HG02938 (cell line): Measurements from ENCODE around the gene PDE1C.

Source experiments
- ATAC-seq: cut with Tn5 transposase; IDR thresholded peaks from one replicate; pipeline ENCODE4 v1.9.1; 2021; ENCODE audit warnings: mild to moderate bottlenecking, moderate library complexity; ENCODE audit not compliant: unreplicated experiment

Gene PDE1C

DNA sequence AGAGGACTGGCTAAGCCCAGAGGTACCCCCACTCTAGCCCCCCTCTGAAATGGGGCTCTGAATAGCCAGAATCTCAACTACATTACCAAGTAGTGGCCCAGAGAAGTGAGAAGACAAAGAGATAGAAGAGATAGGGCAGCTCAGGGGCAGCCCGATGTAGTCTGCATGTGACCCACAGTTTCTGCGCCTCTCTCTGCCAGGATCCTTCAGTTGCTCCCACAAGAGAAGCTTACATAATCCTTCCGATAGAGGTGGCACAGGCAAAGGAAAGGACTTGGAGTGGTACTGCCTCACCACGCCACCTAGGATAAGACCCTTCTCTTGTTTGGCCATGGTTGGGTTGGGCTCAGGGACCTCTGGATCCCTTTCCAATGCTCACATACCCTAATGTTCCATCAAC, 5.4 kb upstream of the PDE1C start:
- no peak for ATAC-seq

DNA sequence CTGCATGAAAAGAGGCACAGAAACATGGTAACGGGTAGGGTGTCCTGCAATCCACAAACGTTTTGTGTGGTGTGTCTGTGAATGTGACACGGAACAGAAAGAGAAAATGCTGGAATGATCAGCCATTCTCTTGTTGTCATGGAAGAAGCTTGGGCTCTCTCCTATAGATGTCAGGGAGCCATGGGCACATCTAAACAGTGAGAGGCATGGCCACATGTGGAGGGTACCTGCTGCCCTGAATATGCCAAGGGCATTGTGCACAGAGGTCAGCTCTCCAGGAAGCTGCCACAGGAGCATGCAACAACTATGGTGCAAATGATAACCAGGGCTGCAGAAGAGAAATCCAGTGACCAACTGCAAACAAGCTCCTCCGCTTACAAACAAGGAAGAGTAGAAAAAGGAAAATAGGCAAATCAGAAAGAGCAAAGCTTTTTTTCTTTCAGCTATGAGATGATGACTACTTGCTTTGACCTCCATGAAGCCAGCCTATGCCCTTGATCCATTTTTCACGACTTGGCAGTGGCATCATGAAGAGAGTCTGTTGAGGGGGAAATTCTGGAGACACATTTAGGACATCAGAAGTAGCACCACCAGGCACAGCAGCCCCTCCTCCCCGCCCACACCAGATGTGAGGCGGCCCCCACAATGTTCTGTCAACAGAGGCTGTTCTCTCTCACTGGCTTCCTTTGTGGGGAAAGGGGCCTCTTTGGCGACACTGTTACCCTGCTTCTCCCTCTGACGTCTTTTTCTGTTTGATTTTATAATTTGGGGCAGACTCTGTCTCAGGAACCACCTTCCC, 4.8 kb upstream of the PDE1C start:
- ATAC-seq: no peak

DNA sequence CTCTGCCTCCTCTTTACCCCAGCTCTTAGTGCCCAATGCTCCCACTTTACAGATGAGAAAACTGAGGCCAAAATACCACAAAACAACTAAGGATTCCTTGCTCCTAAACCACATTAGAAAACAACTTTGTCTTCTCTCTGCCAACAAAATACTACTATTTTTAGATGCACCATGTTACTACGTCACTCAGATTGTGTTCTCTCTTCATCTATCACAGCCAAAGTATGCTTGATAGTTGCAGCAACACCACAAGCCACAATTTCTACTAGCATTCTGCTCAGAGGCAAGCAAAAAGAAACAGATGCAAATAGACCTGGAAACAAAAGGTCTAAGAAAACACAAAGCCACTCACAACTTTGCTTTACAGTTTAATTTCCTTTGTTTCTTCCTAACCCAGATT, 3.3 kb upstream of the PDE1C start:
- no peak for ATAC-seq

DNA sequence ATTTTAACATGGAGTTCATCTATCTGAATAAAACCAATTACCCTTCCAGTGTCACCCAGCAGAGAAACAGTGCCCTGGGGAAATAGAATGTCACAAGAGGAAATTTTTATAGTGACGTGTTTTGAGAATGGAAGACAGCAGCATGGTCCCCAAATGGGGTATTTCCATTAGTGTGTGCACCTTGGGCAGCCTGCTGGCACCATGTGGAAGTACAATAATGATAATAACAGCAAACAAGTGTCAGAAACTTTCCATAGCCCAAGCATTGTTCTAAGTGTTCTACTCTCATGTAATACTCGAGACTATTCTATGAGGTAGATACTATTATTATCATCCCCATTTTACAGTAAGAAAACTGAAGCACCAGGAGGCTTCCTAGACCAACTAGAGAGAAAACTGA, 2.2 kb upstream of the PDE1C start:
- no peak for ATAC-seq

DNA sequence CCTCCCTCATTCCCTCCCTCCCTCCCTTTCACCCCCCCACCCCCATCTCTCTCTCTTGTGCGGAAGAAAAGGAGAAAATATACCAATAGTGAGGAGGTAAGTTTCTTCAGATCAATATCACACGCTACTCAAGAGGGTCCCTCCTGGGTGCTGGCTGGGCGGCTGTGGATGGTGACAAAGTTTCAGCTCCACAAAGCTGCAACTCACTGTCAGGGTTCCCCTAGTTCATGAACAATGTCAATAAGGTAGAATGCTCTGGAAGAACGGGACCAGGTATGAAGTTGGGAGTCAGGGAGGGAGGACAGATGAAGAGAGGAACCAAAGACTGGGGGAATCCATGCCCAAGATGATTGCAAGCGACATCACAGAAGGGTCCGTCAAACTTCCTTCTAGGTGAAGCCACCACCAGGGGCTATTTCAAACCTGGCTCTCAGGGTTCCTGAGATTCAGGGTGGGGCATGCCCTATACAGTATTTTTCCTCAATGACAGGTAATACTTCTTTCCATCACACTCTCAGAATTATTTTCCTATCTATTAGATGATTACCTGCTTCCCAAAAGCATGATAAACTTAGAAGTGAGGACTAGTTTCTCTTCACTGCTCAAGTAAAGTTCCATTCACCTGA, 1.4 kb upstream of the PDE1C start:
- no peak for ATAC-seq

DNA sequence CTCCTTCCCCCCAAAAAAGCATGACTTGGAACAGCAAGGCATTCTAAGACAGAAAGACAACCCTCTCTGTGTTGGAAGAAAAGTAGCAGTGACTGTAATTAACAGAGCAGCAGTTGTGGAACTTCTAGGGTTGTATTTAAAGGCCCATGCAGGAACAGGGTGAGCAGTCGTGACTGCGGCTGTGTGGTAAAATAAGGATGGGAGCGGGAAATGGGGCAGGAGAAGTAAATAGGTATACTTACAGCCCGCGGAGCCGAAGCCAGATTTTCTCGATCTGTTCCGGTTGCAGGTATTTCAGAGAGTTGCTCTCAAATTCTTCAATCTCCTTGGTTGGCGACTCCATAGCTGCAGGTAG, 179 bp downstream of the PDE1C start:
- no peak for ATAC-seq

DNA sequence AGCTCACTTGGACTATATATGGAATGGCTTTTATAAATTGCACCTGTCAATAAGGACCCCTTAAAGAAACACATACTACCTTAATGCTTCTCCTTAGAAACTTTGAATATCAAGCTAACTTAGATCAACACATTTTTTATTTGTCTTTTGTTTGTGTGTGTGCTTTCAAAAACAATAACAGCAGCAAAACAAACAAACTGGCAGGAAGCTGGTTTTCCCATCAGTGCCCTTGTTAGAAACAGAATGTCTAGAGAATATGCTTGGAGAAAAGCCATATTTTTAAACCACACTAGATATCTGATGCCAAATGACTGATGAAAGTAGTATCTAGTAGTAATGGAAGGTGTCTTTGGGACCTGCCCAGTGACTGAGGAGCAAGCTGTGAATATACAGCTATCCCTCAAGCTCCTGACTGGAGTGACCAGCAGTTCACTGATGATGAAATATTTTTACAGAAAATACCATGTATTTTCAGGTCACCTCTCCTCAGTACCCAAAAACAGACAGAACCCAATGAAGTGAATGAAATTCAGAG, 1.0 kb downstream of the PDE1C start:
- no peak for ATAC-seq

DNA sequence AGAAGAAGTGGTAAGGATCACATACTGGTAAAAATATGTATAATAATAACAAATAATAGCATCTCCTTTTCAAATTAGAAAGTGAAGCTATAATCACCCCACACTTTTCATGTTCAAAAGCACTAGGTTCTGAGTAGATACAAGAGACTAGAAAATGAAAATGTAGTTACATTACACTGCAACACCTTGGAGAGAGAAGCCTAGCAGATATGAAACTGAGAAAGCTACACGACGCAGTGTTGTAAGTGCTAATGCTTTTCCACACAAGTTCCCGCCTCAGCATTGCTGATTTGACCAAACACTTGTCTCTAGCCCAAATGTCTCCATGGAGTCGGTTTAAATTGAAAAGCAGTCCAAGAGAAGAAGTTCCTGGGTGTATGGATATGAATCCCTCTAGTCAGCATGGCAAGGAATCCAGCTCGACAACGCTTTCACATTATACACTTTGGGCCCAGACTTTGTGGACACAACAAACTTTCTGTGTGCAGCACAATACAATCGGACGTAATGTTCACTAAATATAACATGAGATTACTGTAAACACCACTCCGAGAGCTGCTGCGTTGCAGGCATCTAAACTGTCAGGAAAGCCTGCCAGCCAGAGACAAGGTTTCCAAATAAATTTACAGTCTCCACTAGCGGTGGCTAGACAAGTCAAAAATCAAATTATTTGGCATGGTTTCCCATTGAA, 1.7 kb downstream of the PDE1C start:
- no peak for ATAC-seq

DNA sequence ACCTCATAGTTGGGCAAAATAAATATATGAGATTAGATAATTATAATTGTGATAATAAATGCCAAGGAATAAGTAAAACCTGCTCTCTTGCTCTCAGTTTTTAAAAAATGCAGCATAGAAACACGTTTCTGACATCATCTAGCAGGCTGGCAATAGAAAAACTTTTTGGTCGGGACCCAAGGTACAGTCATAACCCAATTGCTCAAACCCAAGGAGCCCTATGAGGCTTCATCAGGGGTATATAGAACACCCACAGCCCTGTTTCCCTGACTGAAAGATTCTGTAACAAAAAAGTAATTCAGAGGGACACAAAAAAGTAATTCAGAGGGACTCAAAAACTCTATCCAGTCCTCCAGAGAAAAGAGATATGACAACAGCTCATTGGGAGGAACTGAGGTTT, 3.8 kb downstream of the PDE1C start:
- no peak for ATAC-seq

DNA sequence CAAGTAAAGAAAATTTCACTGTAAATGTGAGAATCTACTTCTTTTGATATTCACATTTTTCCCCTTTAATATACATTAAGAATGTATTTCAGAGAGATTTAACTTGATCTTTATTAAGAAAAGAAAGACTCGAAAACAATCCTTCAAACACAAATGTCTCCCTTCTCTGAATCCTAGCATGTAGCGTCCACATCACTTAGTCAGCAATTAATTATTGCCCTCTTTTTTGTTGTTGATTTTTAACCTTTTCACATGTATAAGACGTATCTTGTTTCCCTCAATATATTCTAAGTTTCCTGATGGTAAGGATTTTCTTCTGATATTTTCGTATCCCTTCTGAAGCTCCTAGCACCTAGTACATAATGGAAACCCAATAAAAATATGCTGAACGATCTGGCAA, 6.6 kb downstream of the PDE1C start:
- ATAC-seq: no peak

DNA sequence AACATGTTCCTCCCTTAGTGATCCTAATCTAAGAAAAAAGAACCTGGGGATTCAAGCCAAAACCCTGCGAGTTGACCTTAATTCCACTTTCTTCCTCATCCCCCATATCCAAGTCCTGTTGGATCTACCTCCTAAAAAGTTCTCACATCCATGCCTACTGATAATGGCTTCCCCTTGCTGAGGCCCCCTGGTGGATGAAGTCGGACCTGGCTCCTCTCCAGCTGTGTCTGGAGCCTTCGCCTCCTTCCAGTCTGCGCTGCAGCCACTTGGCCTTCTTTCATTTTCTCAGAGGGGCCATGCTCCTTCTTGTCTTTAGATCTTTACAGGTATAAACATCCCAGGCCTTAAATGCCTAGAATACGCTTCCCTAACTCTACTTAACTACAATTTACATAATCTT, 8.1 kb downstream of the PDE1C start:
- no peak for ATAC-seq

DNA sequence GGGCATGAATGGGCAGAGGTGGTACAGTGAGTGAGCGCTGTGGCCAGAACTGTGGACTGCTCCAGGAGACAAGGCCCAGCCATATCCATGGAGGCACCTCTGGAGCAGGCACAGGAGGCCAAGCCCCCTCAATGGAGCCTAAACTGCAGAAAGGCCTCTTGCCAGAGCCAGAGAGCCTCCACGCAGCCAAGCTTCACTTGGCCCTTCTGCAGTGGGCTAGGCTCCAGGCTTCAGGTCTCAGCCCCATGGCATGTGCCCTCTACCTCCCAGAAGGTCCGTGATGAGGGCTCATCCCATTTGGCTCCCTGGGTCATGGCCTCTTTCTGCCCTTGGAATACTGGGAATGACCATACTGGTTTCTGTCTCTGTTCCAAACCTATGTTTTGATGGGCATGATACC, 8.9 kb downstream of the PDE1C start:
- no peak for ATAC-seq

DNA sequence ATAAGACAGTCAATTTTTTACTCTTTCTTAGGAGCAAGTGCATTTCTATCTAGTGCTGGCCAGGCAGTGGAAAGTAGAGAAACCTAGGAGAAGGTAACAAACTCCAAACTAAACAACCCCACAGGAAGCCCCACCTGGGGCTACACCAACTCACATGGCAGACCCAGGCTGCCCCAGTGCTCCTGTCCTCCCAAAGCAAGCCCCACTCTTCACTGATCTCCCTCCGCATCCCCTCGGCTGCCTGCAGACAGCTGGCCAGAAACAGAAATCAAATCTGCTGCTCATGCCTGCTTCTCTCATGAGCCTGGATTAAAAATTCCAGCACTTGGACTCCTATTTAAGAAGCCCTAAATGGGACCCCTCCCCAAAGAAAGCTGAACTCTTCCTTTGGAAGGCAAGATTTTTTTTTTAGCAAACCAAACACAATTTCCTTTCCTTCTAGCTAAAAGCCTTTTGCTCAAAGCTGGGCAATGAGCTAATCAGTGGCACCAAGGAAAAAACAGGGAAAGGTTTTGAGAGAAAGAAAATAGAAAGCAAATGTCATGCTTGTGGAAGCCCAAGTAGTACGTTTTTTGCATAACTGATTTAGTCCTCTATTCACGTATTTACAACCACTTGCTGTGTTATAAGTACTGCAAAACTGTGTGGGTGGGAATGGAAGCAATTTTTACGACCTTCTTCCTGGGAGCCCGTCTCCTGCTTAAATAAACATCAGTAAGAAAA, 10.8 kb downstream of the PDE1C start:
- ATAC-seq: no peak

DNA sequence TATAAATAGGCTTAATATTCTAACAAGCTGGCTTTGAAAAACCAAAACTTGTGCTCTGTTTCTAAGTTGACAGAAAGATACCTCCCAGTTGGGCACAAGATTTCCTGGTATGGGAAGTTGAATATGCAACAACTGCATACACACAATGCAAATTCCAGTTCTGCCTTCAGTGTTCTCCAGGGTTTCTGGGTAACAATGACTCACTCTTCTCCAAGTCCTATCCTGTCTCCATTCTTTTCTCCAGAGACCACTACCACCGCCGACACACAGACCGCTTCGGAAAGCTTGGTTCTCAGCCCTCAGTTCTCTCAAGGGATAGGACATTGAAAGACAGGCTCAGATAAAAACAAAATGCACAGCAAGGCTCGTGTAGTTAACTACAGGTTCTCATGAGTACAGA, 12.2 kb downstream of the PDE1C start:
- ATAC-seq: no peak

DNA sequence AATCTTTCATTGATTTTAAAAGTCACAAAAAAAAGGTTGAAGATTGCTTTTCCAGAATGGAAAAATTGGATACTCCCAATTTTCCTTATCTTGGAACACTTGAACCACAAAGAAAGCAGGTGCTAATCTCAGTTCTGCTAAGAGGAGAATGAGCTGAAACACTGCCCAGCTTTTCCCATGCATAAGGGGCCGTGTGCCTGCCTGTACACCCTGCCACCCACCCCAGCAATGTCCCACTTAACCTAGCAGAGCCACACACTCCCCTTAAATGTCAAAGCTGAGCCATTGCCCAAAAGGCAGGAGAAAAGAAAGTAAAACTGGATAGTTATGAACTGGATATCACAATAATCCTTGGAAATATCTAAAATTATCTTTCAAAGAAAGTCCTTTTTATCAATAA, 13.4 kb downstream of the PDE1C start:
- no peak for ATAC-seq

DNA sequence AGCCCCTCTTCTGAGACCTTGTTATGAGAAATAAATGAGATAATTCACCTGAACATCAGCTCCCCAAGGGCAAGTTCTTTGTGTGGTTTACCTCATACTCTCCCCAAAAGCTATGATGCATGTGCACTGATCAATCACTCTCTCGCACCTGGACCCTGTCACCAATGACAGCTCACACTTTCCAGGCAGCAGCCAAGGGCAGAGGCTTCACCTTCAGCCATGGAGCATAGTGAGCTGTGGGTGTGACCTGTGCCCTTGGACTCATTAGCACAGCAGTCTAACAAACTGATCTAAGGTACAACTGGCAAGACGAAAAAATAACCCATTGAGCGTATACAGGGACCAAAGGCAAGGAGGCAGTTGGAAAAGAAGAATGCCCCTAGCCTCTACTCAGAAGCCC, 17.0 kb downstream of the PDE1C start:
- no peak for ATAC-seq

DNA sequence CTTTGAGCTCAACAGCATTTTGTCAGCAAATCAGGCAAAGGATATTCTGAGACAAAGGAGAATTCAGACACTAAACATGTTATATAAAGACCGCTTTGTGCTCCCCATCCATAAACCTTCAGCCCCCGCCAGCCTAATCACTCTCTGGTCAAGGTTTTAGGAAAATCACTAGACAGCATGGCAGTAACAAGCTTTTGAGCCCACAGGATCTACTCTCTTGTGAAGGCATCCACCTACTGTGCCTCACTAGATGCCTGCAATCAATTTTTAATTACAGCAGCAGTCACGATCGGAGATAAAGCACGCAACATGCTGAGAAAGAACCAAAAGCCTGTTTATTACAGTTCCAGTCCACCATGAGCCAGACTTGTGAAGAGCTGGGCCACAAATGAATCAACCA, 19.1 kb downstream of the PDE1C start:
- no peak for ATAC-seq

DNA sequence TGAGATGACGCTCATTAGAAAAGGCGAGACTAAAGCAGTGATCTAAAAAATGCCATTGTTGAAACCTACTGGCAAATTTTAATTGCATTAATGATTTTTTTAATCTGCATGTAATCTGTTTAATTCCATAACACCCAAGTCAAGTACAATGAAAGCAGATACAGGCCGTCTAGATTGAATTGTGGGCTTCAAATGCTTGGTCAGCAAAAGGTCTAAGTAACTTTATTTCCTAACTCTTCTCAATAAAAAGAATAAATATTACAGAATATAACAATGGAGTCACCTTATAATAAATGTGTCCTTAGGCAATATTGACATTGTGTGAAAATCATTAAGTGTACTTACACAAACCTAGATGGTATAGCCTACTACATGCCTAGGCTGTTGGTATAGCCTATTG, 20.6 kb downstream of the PDE1C start:
- ATAC-seq: no peak

DNA sequence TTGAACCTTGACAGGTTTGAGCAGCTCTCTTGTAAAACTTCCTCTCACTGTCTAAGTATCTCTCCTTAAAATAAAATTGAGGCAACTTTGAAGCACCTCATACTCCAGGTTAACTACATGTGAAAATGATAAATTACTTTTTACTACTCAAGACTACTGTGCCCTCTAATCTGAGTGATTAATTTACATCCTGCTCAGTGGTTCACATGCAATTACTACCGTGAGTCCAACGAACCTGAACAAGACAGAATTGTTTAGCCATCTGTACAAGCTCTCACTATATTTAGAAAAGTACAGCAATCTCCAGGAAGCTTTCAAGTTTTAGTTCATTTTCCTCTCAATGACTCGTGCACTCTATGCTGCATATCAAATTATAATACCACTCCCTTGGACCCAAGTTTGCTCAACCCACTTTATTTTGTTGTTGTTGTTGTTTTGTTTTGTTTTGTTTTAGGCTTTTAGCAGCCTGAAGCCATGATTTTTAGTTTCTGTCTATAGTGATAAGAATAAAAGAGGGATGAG, 21.2 kb downstream of the PDE1C start:
- ATAC-seq: peak; percentile 75

DNA sequence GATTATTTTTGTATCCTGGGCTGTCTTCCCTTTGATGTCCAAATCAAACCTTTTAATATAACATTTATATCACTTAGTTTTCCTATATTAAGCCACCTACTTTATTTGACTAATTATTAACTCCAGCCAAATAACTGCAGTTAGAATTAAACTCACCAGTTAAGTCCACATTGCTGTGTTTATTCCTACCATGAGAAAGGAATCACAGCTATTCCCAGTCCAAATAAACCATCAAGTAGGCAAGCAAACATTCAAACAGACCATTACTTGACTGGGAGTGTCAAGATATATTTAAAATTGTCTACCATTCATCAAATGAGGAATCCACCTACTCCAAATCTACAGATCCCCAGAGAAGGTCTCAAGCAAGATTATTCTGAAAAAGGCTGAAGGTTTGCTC, 22.4 kb downstream of the PDE1C start:
- ATAC-seq: no peak

DNA sequence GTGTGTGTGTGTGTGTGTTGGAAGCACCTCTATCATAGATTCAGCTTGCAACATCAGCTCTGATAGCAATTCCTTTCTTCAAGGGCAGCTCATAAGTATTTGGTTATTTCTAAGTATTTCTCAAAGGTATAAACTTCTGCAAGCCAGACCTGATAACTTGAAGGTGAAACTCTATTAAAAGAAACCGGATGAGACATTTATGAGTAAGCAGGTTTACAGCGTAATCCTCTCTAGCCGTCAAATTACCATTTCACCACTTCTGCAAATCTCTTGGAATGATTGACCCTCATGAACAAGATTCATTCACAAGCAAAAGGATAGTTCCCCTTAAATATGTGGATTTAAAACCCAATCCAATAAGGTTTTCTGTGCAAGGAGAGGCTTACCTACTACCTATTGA, 23.1 kb downstream of the PDE1C start:
- ATAC-seq: peak; percentile 67
